Prostate gland (tissue), 2 donors: ENCODE measurements around the gene KLHL26. TPM values are rescaled to one million over a fixed set of nuclear protein-coding genes. Genes with fewer than 3 reads are reported as not detected.

Experiments
- DNase-seq: peaks from one replicate; pipeline ENCODE4 v3.0.0-alpha.2; 2019; ENCODE audit warnings: low spot score
- H3K27ac ChIP-seq, 2 donors: fragments of 200-600 bp; sonication (generic); 2 replicates each; pipeline ENCODE4 v1.5.1; 2017 to 2019
- H3K27me3 ChIP-seq: fragments of 200-600 bp; sonication (generic); replicated peaks from 2 replicates; pipeline ENCODE4 v1.5.1; 2019; ENCODE audit not compliant: insufficient read depth
- H3K36me3 ChIP-seq, 2 donors: fragments of 200-600 bp; sonication (generic); 1 replicate in 1 of 2; 2 replicates in 1 of 2; pipeline versions ENCODE4 v1.5.1 to v1.8.1; 2017 to 2019
- H3K4me1 ChIP-seq: fragments of 200-600 bp; sonication (generic); replicated peaks from 2 replicates; pipeline ENCODE4 v1.5.1; 2019
- H3K4me3 ChIP-seq, 2 donors: fragments of 200-600 bp; sonication (generic); 2 replicates each; pipeline ENCODE4 v1.5.1; 2017 to 2019
- H3K9me3 ChIP-seq: fragments of 200-600 bp; sonication (generic); 2 replicates; pipeline ENCODE4 v1.5.1; 2017
- CTCF ChIP-seq, 4 experiments: fragments of 200-600 bp in 2 of 4; fragments of 450-650 bp in 2 of 4; sonication (generic) in 2 of 4; IDR thresholded peaks; 1 replicate in 3 of 4; 2 replicates in 1 of 4; pipeline ENCODE4 v1.5.1; 2016 to 2019; ENCODE audit warnings: antibody characterized with exemption in 4 of 4, mild to moderate bottlenecking in 2 of 4, moderate library complexity in 2 of 4
- POLR2A ChIP-seq: fragments of 450-650 bp; IDR thresholded peaks from one replicate; pipeline ENCODE4 v1.6.1; 2016; ENCODE audit warnings: antibody characterized with exemption, mild to moderate bottlenecking
- POLR2AphosphoS5 ChIP-seq: sonication (generic); formaldehyde crosslinking; IDR thresholded peaks from one replicate; pipeline ENCODE4 v1.6.1; 2017; ENCODE audit warnings: antibody characterized with exemption
- WGBS: methylation state at CpG from one replicate; pipeline ENCODE4 v1.1.5; 2018; 5-methylcytosine and 5-hydroxymethylcytosine counted together
- intact Hi-C: fragments of 100-400 bp; cut with DNase I; formaldehyde crosslinking; loops from one replicate; pipeline ENCODE4 v1.14.2; 2022
- total RNA-seq, 2 donors: library from RNA; depleted of rRNA; stranded (reverse); fragments of >200 nt; gene quantifications; one replicate each; pipeline ENCODE4 v1.1.0, GENCODE V29; 2016

Gene KLHL26
- total RNA-seq, 2 donors from 2014 or later: 9.1 to 18.4 TPM

- intact Hi-C loops: no loop called here
- Histone ChIP-seq H3K4me1 (peaks cover 3% of the 10 kb centered on the region), H3K9me3 (no peaks in the 10 kb centered on the region), H3K27me3 (no peaks in the 10 kb centered on the region), H3K4me3 (peak overlapping the region; percentile 70 to 88), H3K36me3 (no peaks in the 10 kb centered on the region), H3K27ac (peak overlapping the region; percentile 81 to 88)
- peak; percentile 98 for DNase-seq
- WGBS: 4% methylated on average over 41 of the region's 44 CpGs
- TF ChIP-seq CTCF (IDR thresholded peaks at IDR 0.05) (no peak), POLR2AphosphoS5 (peak; percentile 70), POLR2A (no peak)
Measured at GRCh38 chr19:18636183-18636968, 452 bp upstream of the KLHL26 start.

DNA sequence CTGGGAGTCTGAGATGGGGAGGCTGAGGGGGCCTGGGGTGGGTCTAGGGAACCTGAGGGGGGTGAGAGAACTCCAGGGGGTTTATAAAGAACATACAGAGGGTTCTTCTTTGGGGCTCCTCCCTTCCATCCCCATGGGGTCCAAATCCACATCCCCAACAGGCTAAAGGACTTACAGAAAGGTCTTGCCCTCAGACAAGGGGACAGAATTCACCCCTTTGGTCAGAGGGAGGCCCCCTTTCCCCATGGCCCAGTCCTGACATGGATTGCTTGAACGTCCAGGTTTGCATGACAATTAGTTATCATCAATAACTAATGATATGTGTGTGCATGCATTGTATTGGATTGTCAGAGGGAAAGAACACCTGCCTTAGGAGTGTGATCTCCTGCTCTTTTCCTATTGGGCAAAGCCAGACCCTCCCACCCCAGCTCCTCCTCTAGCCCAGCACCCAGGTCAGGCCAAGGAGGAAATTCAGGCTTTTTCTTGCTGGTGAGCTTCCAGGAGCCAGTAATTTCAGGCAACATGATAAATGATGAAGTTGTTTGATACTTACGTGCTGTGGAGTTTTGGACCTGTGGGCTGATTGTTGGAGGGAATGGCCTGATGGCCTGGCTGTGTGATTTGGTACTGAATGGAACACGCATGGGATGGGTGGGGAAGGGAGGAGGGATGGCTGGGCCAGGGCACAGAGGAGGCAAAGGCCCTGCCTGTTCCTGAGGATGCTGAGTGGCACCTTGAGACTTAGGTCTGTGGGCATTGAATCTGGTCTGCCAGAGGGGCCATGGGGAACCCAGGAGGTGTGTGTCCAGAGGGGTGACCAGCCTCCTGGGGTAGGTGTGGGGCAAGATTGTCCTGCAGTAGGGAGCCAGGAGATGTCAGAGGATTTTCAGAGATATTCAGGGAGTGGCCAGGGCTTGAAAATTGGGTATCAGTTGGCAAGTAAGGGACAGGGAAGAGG, 1.1 kb downstream of the KLHL26 start:
- WGBS: 19% methylated on average over 3 of the region's 3 CpGs
- intact Hi-C loops: no loop called here
- Histone ChIP-seq H3K4me3 (peak overlapping the region; percentile 70 to 88), H3K4me1 (peaks cover 3% of the 10 kb centered on the region), H3K9me3 (no peaks in the 10 kb centered on the region), H3K27ac (peak overlapping the region; percentile 81 to 88), H3K36me3 (no peaks in the 10 kb centered on the region), H3K27me3 (no peaks in the 10 kb centered on the region)
- no peak for TF ChIP-seq POLR2A
- TF ChIP-seq CTCF (IDR thresholded peaks at IDR 0.05): no peak
- no peak for TF ChIP-seq POLR2AphosphoS5
- DNase-seq: peak; percentile 36

DNA sequence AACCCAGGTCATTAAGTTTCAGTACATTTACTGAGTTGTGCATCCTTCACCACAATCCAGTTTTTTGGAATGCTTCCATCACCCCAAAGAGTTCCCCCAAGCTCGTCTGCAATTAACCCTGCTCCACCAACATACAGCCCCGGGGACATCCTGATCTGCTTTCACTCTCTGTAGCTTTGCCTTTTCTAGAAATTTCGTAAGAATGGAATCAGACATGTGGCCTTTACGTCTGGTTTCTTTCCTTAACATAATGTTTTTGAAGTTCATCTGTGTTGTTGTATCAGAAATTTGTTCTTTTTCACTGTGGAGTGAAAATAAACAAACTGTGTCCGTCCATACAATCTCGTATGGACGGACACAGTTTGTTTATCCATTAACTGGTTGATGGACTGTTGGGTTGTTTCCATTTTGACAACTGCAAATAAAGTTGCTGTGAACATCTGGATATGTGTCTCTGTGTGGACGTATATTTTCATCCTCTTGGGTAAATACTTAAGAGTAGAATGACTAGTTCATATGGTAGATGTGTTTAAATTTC, 2.9 kb downstream of the KLHL26 start:
- H3K27ac ChIP-seq: no peak overlapping the region
- H3K4me3 ChIP-seq: no peak overlapping the region
- intact Hi-C loops: no loop called here
- TF ChIP-seq POLR2A: no peak
- no peak for TF ChIP-seq CTCF (IDR thresholded peaks at IDR 0.05)
- no peak for TF ChIP-seq POLR2AphosphoS5
- H3K27me3 ChIP-seq: no peaks in the 10 kb centered on the region
- no peaks in the 10 kb centered on the region for H3K36me3 ChIP-seq
- no peak for DNase-seq
- no peaks in the 10 kb centered on the region for H3K9me3 ChIP-seq
- WGBS: 63% methylated on average over 8 of the region's 8 CpGs
- peaks cover 3% of the 10 kb centered on the region for H3K4me1 ChIP-seq

- TF ChIP-seq POLR2A: no peak
- no peak for TF ChIP-seq POLR2AphosphoS5
- TF ChIP-seq CTCF (IDR thresholded peaks at IDR 0.05): no peak
- WGBS: 55% methylated on average over 15 of the region's 15 CpGs
- H3K9me3 ChIP-seq: no peaks in the 10 kb centered on the region
- H3K4me1 ChIP-seq: peaks cover 3% of the 10 kb centered on the region
- no peak for DNase-seq
- H3K27me3 ChIP-seq: no peaks in the 10 kb centered on the region
- H3K36me3 ChIP-seq: no peaks in the 10 kb centered on the region
- no peak overlapping the region for H3K4me3 ChIP-seq
- no peak overlapping the region for H3K27ac ChIP-seq
- intact Hi-C loops: no loop called here
Measured at GRCh38 chr19:18644196-18645034, 7.6 kb downstream of the KLHL26 start.
